ENCODE measurements around the gene USH2A.

- no peak for TF ChIP-seq CTCF (IDR thresholded peaks at IDR 0.05)
- no peak for TF ChIP-seq POLR2AphosphoS5 (IDR thresholded peaks at IDR 0.05)
- no peak for TF ChIP-seq POLR2A (IDR thresholded peaks at IDR 0.05)
Observed at GRCh38 chr1:215669806-215670491, 753.3 kb downstream of the USH2A start.

All from breast epithelium (tissue), 3 donors.